IPS-NIHi7 (cell line): Measurements from ENCODE around the gene CREB5.
"Not testable (repeated sequence)": the region's sequence is repeated elsewhere in the genome, so short reads cannot be mapped to it uniquely, and the experiment has no call there.

Experiments
- DNase-seq: peaks from one replicate; pipeline ENCODE4 v3.0.0; 2012; ENCODE audit warnings: mixed read lengths; ENCODE audit errors: extremely low spot score

CREB5 gene

GRCh38 chr7:28411876-28412662 is at the start of gene CREB5:
TSS of gene CREB5 (plus strand) at chr7:28412518. CDS start at chr7:28412915, 397 bp downstream.
- no peak for DNase-seq

GRCh38 chr7:28362812-28363211 is 49.5 kb upstream of the CREB5 start:
- DNase-seq = no peak

- DNase-seq = no peak
Observed at GRCh38 chr7:28364082-28364481, 48.2 kb upstream of the CREB5 start.

GRCh38 chr7:28369523-28369922 is 42.8 kb upstream of the CREB5 start:
- no peak for DNase-seq

GRCh38 chr7:28371846-28372245 is 40.5 kb upstream of the CREB5 start:
- no peak for DNase-seq

- DNase-seq = no peak
Observed at GRCh38 chr7:28373990-28374389, 38.3 kb upstream of the CREB5 start.

- DNase-seq = no peak
Observed at GRCh38 chr7:28375729-28376128, 36.6 kb upstream of the CREB5 start.

- DNase-seq = no peak
Observed at GRCh38 chr7:28376634-28377033, 35.7 kb upstream of the CREB5 start.

- DNase-seq = no peak
Observed at GRCh38 chr7:28378574-28379149, 33.7 kb upstream of the CREB5 start.

GRCh38 chr7:28381466-28381865 is 30.9 kb upstream of the CREB5 start:
- no peak for DNase-seq

- no peak for DNase-seq
Observed at GRCh38 chr7:28382144-28382543, 30.2 kb upstream of the CREB5 start.

GRCh38 chr7:28383975-28384374 is 28.3 kb upstream of the CREB5 start:
- DNase-seq = no peak

GRCh38 chr7:28389504-28390395 is 22.6 kb upstream of the CREB5 start:
- DNase-seq = peak; percentile 25

- no peak for DNase-seq
Observed at GRCh38 chr7:28390426-28390825, 21.9 kb upstream of the CREB5 start.

GRCh38 chr7:28392289-28392688 is 20.0 kb upstream of the CREB5 start:
- no peak for DNase-seq

GRCh38 chr7:28395404-28395803 is 16.9 kb upstream of the CREB5 start:
- DNase-seq = no peak

GRCh38 chr7:28395831-28396230 is 16.5 kb upstream of the CREB5 start:
- no peak for DNase-seq

GRCh38 chr7:28397141-28397540 is 15.2 kb upstream of the CREB5 start:
- no peak for DNase-seq

GRCh38 chr7:28400838-28401360 is 11.4 kb upstream of the CREB5 start:
- DNase-seq = no peak

GRCh38 chr7:28401567-28401966 is 10.8 kb upstream of the CREB5 start:
- not testable (repeated sequence) for DNase-seq

GRCh38 chr7:28405662-28406061 is 6.7 kb upstream of the CREB5 start:
- DNase-seq = no peak

- peak; percentile 42 for DNase-seq
Observed at GRCh38 chr7:28406192-28406591, 6.1 kb upstream of the CREB5 start.
